ENCODE results near the gene UNC13D.

DNA sequence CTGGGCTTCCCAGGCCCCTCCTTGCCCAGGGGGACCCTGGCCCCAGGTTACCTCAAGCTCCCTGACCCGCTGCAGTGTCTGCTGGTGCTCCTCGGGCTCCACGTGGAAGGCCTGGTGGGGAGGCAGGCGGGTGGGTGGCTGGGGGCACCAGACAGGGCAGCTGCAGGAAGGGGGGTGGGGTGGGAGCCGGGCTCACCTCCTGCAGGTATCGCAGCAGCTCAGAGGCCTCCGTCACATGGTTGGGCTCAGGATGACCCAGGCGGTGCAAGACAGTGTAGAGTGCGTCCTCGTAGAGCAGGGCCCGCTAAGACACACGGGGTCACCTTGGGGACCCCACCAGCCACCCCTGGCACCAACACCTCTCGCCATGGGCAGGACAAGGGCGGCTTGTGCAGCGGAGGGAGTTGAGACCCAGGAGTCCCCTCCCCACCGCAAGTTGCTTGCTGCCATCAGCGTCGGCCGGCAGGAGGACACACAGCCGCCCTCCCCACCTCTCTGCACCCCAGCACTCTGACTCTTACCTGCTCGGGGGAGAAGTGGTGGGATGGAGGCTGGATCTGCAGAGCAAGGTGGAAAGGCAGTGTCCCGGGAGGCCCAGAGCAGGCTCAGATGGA, 1.1 kb downstream of the UNC13D start:
- TF ChIP-seq POLR2AphosphoS5 (IDR thresholded peaks at IDR 0.05; ENCODE audit: low read depth, low read length): no peak
- TF ChIP-seq POLR2A (IDR thresholded peaks at IDR 0.05; ENCODE audit: borderline replicate concordance, extremely low read depth, insufficient read depth, insufficient read length): no peak
- no peak for TF ChIP-seq ZBTB33 (IDR thresholded peaks at IDR 0.05; ENCODE audit: extremely low read depth, insufficient replicate concordance, low read length)
- TF ChIP-seq, protein P1, sequence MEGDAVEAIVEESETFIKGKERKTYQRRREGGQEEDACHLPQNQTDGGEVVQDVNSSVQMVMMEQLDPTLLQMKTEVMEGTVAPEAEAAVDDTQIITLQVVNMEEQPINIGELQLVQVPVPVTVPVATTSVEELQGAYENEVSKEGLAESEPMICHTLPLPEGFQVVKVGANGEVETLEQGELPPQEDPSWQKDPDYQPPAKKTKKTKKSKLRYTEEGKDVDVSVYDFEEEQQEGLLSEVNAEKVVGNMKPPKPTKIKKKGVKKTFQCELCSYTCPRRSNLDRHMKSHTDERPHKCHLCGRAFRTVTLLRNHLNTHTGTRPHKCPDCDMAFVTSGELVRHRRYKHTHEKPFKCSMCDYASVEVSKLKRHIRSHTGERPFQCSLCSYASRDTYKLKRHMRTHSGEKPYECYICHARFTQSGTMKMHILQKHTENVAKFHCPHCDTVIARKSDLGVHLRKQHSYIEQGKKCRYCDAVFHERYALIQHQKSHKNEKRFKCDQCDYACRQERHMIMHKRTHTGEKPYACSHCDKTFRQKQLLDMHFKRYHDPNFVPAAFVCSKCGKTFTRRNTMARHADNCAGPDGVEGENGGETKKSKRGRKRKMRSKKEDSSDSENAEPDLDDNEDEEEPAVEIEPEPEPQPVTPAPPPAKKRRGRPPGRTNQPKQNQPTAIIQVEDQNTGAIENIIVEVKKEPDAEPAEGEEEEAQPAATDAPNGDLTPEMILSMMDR (IDR thresholded peaks at IDR 0.05 in 2 of 3, conservative IDR thresholded peaks at IDR 0.05 in 1 of 3; ENCODE audit: borderline replicate concordance in 1 of 3, insufficient read depth in 1 of 3, low read depth in 2 of 3, low read length in 2 of 3): no peak
- no peak for TF ChIP-seq REST (IDR thresholded peaks at IDR 0.05; ENCODE audit: low read depth)
- TF ChIP-seq CEBPB (IDR thresholded peaks at IDR 0.05; ENCODE audit: low read depth): no peak
